Neural cell (in vitro differentiated cells): ENCODE results near the gene LYPD6B. TPM values are rescaled to one million over a fixed set of nuclear protein-coding genes. Genes with fewer than 3 reads are reported as not detected.

Experiments used
- H2AFZ ChIP-seq: fragments of 200-600, 300-800 bp; sonication (generic), shearing (Covaris generic); 2 replicates; pipeline ENCODE4 v1.6.0; 2014; ENCODE audit warnings: low read depth, mild to moderate bottlenecking, antibody characterized with exemption, low read length, moderate library complexity
- H3F3A ChIP-seq: fragments of 200-600 bp; shearing (Covaris generic); 2 replicates; pipeline ENCODE4 v1.6.1; 2016; ENCODE audit warnings: mild to moderate bottlenecking, moderate library complexity, mixed read lengths, antibody characterized with exemption, low read length; ENCODE audit not compliant: insufficient read depth, poor library complexity, severe bottlenecking
- H3K27ac ChIP-seq: fragments of 200-600, 300-800 bp; sonication (generic), shearing (Covaris generic); 2 replicates; pipeline ENCODE4 v1.5.1; 2014; ENCODE audit warnings: mild to moderate bottlenecking, low read length, moderate library complexity
- H3K27me3 ChIP-seq: fragments of 300-800, 200-600 bp; sonication (generic), shearing (Covaris generic); 2 replicates; pipeline ENCODE4 v1.6.0; 2014; ENCODE audit warnings: mild to moderate bottlenecking, low read depth, low read length, moderate library complexity; ENCODE audit not compliant: insufficient read depth
- H3K36me3 ChIP-seq: fragments of 300-800, 200-600 bp; sonication (generic), shearing (Covaris generic); 2 replicates; pipeline ENCODE4 v1.5.1; 2014; ENCODE audit warnings: mild to moderate bottlenecking, antibody characterized with exemption, low read length, moderate library complexity; ENCODE audit not compliant: insufficient read depth
- H3K4me2 ChIP-seq: fragments of 300-800, 200-600 bp; sonication (generic), shearing (Covaris generic); 2 replicates; pipeline ENCODE4 v1.6.0; 2014; ENCODE audit warnings: mild to moderate bottlenecking, low read length
- H3K4me3 ChIP-seq: fragments of 300-800, 200-600 bp; sonication (generic), shearing (Covaris generic); 2 replicates; pipeline ENCODE4 v1.5.1; 2014; ENCODE audit warnings: mild to moderate bottlenecking, low read length, moderate library complexity
- H3K79me2 ChIP-seq: fragments of 200-600 bp; shearing (Covaris generic); replicated peaks from 2 replicates; pipeline ENCODE4 v1.6.0; 2014; ENCODE audit warnings: mild to moderate bottlenecking, low read length, moderate library complexity; ENCODE audit not compliant: insufficient read depth
- H3K9ac ChIP-seq: fragments of 300-800, 200-600 bp; sonication (generic), shearing (Covaris generic); 2 replicates; pipeline ENCODE4 v1.6.1; 2016; ENCODE audit warnings: mild to moderate bottlenecking, low read length, mixed read lengths
- H3K9me2 ChIP-seq: fragments of 200-600 bp; shearing (Covaris generic); 2 replicates; pipeline ENCODE4 v1.6.1; 2016; ENCODE audit warnings: mild to moderate bottlenecking, low read length, mixed read lengths; ENCODE audit not compliant: insufficient read depth
- H3K9me3 ChIP-seq: fragments of 200-600, 300-800 bp; sonication (generic), shearing (Covaris generic); 2 replicates; pipeline ENCODE4 v1.6.1; 2016; ENCODE audit warnings: mild to moderate bottlenecking, mixed run types, low read length, moderate library complexity, mixed read lengths
- H4K20me1 ChIP-seq: fragments of 200-600 bp; shearing (Covaris generic); 2 replicates; pipeline ENCODE4 v1.6.1; 2016; ENCODE audit warnings: mild to moderate bottlenecking, mixed run types; ENCODE audit not compliant: insufficient read depth
- EP300 ChIP-seq: fragments of 450-650 bp; conservative IDR thresholded peaks from 2 replicates; pipeline ENCODE4 v1.6.1; 2014; ENCODE audit warnings: antibody characterized with exemption, mild to moderate bottlenecking, moderate library complexity; ENCODE audit not compliant: poor library complexity, severe bottlenecking
- EZH2 ChIP-seq: fragments of 200-600, 300-800 bp; shearing (Covaris generic), sonication (generic); IDR thresholded peaks from 2 replicates; pipeline ENCODE4 v1.6.1; 2014; ENCODE audit warnings: antibody characterized with exemption, low read length, borderline replicate concordance, mild to moderate bottlenecking; ENCODE audit not compliant: insufficient read depth, poor library complexity, severe bottlenecking
- MXI1 ChIP-seq: fragments of 450-650 bp; conservative IDR thresholded peaks from 2 replicates; pipeline ENCODE4 v1.6.1; 2014; ENCODE audit warnings: antibody characterized with exemption, mild to moderate bottlenecking; ENCODE audit not compliant: poor library complexity, severe bottlenecking
- POLR2AphosphoS5 ChIP-seq: IDR thresholded peaks from 2 replicates; pipeline ENCODE4 v1.6.1; 2012
- RAD21 ChIP-seq: fragments of 450-650 bp; conservative IDR thresholded peaks from 2 replicates; pipeline ENCODE4 v1.6.1; 2014; ENCODE audit warnings: antibody characterized with exemption, mild to moderate bottlenecking, moderate library complexity
- SMC3 ChIP-seq: fragments of 450-650 bp; conservative IDR thresholded peaks from 2 replicates; pipeline ENCODE4 v1.6.1; 2014; ENCODE audit warnings: antibody characterized with exemption, mild to moderate bottlenecking, moderate library complexity; ENCODE audit not compliant: poor library complexity
- TAF1 ChIP-seq: IDR thresholded peaks from 2 replicates; pipeline ENCODE4 v1.6.1; 2012; ENCODE audit warnings: low read depth
- polyA plus RNA-seq: library from polyadenylated mRNA; depleted of rRNA; stranded (reverse); fragments of >200 nt; gene quantifications from 2 replicates; pipeline ENCODE4 v1.2.3, GENCODE V29; 2014
- TF ChIP-seq, protein P1 (sequence below): fragments of 450-650 bp; IDR thresholded peaks from 2 replicates; pipeline ENCODE4 v1.5.1; 2014; ENCODE audit warnings: antibody characterized with exemption, mild to moderate bottlenecking, moderate library complexity; ENCODE audit not compliant: poor library complexity, severe bottlenecking
- TF ChIP-seq, protein P2 (sequence below): IDR thresholded peaks from 2 replicates; pipeline ENCODE4 v1.6.1; 2012; ENCODE audit warnings: borderline replicate concordance

LYPD6B gene
- polyA plus RNA-seq, 1 donor from 2014 or later: 0.68 TPM

GRCh38 chr2:149082735-149083134 lies 44.2 kb downstream of the LYPD6B start:
- no peak overlapping the region for H2AFZ ChIP-seq
- H4K20me1 ChIP-seq: no peaks in the 10 kb centered on the region
- H3K9me3 ChIP-seq: no peaks in the 10 kb centered on the region
- no peak overlapping the region for H3K4me3 ChIP-seq
- H3K4me2 ChIP-seq: no peak overlapping the region
- H3K27me3 ChIP-seq: no peaks in the 10 kb centered on the region
- no peaks in the 10 kb centered on the region for H3K79me2 ChIP-seq
- no peaks in the 10 kb centered on the region for H3K36me3 ChIP-seq
- H3K27ac ChIP-seq: no peak overlapping the region
- TF ChIP-seq TAF1: no peak
- TF ChIP-seq, protein P1, sequence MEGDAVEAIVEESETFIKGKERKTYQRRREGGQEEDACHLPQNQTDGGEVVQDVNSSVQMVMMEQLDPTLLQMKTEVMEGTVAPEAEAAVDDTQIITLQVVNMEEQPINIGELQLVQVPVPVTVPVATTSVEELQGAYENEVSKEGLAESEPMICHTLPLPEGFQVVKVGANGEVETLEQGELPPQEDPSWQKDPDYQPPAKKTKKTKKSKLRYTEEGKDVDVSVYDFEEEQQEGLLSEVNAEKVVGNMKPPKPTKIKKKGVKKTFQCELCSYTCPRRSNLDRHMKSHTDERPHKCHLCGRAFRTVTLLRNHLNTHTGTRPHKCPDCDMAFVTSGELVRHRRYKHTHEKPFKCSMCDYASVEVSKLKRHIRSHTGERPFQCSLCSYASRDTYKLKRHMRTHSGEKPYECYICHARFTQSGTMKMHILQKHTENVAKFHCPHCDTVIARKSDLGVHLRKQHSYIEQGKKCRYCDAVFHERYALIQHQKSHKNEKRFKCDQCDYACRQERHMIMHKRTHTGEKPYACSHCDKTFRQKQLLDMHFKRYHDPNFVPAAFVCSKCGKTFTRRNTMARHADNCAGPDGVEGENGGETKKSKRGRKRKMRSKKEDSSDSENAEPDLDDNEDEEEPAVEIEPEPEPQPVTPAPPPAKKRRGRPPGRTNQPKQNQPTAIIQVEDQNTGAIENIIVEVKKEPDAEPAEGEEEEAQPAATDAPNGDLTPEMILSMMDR: no peak
- H3F3A ChIP-seq: no peaks in the 10 kb centered on the region
- no peak overlapping the region for H3K9ac ChIP-seq
- H3K9me2 ChIP-seq: no peaks in the 10 kb centered on the region

GRCh38 chr2:149084924-149085795 lies 46.7 kb downstream of the LYPD6B start:
- Histone ChIP-seq H3K36me3 (no peaks in the 10 kb centered on the region), H3K9me3 (no peaks in the 10 kb centered on the region), H3K27me3 (no peaks in the 10 kb centered on the region), H3K4me2 (no peak overlapping the region), H2AFZ (no peak overlapping the region), H4K20me1 (no peaks in the 10 kb centered on the region), H3K4me3 (no peak overlapping the region), H3K9me2 (no peaks in the 10 kb centered on the region), H3K27ac (no peak overlapping the region), H3K9ac (no peak overlapping the region), H3K79me2 (no peaks in the 10 kb centered on the region), H3F3A (no peaks in the 10 kb centered on the region)
- TF ChIP-seq EZH2: no peak
- TF ChIP-seq, protein P2, sequence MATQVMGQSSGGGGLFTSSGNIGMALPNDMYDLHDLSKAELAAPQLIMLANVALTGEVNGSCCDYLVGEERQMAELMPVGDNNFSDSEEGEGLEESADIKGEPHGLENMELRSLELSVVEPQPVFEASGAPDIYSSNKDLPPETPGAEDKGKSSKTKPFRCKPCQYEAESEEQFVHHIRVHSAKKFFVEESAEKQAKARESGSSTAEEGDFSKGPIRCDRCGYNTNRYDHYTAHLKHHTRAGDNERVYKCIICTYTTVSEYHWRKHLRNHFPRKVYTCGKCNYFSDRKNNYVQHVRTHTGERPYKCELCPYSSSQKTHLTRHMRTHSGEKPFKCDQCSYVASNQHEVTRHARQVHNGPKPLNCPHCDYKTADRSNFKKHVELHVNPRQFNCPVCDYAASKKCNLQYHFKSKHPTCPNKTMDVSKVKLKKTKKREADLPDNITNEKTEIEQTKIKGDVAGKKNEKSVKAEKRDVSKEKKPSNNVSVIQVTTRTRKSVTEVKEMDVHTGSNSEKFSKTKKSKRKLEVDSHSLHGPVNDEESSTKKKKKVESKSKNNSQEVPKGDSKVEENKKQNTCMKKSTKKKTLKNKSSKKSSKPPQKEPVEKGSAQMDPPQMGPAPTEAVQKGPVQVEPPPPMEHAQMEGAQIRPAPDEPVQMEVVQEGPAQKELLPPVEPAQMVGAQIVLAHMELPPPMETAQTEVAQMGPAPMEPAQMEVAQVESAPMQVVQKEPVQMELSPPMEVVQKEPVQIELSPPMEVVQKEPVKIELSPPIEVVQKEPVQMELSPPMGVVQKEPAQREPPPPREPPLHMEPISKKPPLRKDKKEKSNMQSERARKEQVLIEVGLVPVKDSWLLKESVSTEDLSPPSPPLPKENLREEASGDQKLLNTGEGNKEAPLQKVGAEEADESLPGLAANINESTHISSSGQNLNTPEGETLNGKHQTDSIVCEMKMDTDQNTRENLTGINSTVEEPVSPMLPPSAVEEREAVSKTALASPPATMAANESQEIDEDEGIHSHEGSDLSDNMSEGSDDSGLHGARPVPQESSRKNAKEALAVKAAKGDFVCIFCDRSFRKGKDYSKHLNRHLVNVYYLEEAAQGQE: no peak
- TF ChIP-seq POLR2AphosphoS5: no peak
- TF ChIP-seq EP300: no peak
- TF ChIP-seq SMC3: no peak
- no peak for TF ChIP-seq TAF1

DNA sequence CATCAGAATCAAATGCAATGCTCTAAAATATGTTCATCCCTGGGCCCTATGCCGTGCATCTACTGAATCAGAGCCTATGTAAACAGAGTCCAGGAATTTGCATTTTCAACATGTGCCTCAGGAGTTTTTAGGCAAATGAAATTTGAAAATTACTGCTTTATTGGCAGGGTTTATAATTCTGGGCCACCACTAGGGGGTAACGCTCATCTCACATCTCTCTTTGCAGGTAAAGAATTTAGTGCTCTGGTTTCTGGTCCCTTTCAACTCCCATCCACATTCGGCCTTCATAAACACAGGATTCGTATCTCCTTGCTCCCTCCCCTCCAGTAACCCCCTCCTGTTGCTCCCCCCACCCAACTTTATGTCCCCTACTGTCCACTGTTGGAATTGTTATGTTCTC lies 49.3 kb downstream of the LYPD6B start:
- H4K20me1 ChIP-seq: no peaks in the 10 kb centered on the region
- H3K36me3 ChIP-seq: no peaks in the 10 kb centered on the region
- H3K4me3 ChIP-seq: no peak overlapping the region
- no peak for TF ChIP-seq MXI1
- TF ChIP-seq EP300: no peak
- no peak for TF ChIP-seq POLR2AphosphoS5
- no peak for TF ChIP-seq RAD21
- no peak for TF ChIP-seq EZH2
- TF ChIP-seq TAF1: no peak
- TF ChIP-seq SMC3: no peak
- TF ChIP-seq, protein P2: no peak

More for the DNA sequence above, 49.3 kb downstream of the LYPD6B start:
- H3K79me2 ChIP-seq: no peaks in the 10 kb centered on the region
- no peaks in the 10 kb centered on the region for H3K27me3 ChIP-seq
- no peaks in the 10 kb centered on the region for H3K9me2 ChIP-seq
- H3K4me2 ChIP-seq: no peak overlapping the region
- H3F3A ChIP-seq: no peaks in the 10 kb centered on the region
- H3K9me3 ChIP-seq: no peaks in the 10 kb centered on the region
- H2AFZ ChIP-seq: no peak overlapping the region
- no peak overlapping the region for H3K9ac ChIP-seq
- no peak overlapping the region for H3K27ac ChIP-seq
